Mammary epithelial cell (primary cell): ENCODE data around the gene TCP1.

Source experiments
- CTCF ChIP-seq, 2 donors: IDR thresholded peaks in 1 of 2; conservative IDR thresholded peaks in 1 of 2; 2 replicates each; pipeline ENCODE4 v1.5.1; 2011 to 2012; ENCODE audit warnings: inconsistent platforms in 2 of 2, low read length in 2 of 2, mild to moderate bottlenecking in 2 of 2, control low read depth in 1 of 2, low read depth in 1 of 2; ENCODE audit not compliant: insufficient read depth in 1 of 2; ENCODE audit errors: extremely low read depth in 1 of 2
- EZH2 ChIP-seq: IDR thresholded peaks from 2 replicates; pipeline ENCODE4 v1.6.1; 2012; ENCODE audit warnings: low read length, inconsistent platforms, borderline replicate concordance

- TF ChIP-seq CTCF (conservative IDR thresholded peaks at IDR 0.05 in 1 of 2, IDR thresholded peaks at IDR 0.05 in 1 of 2; ENCODE audit: extremely low read depth in 1 of 2, insufficient read depth in 1 of 2, low read depth in 1 of 2, low read length in 2 of 2) (no peak), EZH2 (no peak)
These were observed 31.7 kb upstream of the TCP1 start for GRCh38 chr6:159821122-159821521.
